GM21390 (cell line): ENCODE results near the gene GPR132.
"Not testable (repeated sequence)": the region's sequence is repeated elsewhere in the genome, so short reads cannot be mapped to it uniquely, and the experiment has no call there.

Experiments
- ATAC-seq: cut with Tn5 transposase; IDR thresholded peaks from one replicate; pipeline ENCODE4 v1.9.1; 2021; ENCODE audit not compliant: unreplicated experiment

The GPR132 gene

GRCh38 chr14:105091517-105092170, 26.4 kb upstream of the GPR132 start:
- no peak for ATAC-seq

GRCh38 chr14:105091054-105091516, 25.9 kb upstream of the GPR132 start:
- ATAC-seq, result no peak

GRCh38 chr14:105090493-105091053, 25.3 kb upstream of the GPR132 start:
- peak; percentile 30 for ATAC-seq

- ATAC-seq, result no peak
These were observed 24.7 kb upstream of the GPR132 start for GRCh38 chr14:105089746-105090492.

GRCh38 chr14:105088812-105089745, 23.8 kb upstream of the GPR132 start:
- ATAC-seq, result no peak

- no peak for ATAC-seq
These were observed 23.0 kb upstream of the GPR132 start for GRCh38 chr14:105087963-105088811.

GRCh38 chr14:105087308-105087962, 22.2 kb upstream of the GPR132 start:
- ATAC-seq, result peak; percentile 7

GRCh38 chr14:105086833-105087307, 21.6 kb upstream of the GPR132 start:
- peak; percentile 78 for ATAC-seq

GRCh38 chr14:105085766-105086165, 20.5 kb upstream of the GPR132 start:
- ATAC-seq, result no peak

- ATAC-seq, result no peak
These were observed 19.7 kb upstream of the GPR132 start for GRCh38 chr14:105084741-105085571.

- no peak for ATAC-seq
These were observed 18.9 kb upstream of the GPR132 start for GRCh38 chr14:105083926-105084685.

GRCh38 chr14:105082703-105083102, 17.5 kb upstream of the GPR132 start:
- no peak for ATAC-seq

- ATAC-seq, result not testable (repeated sequence)
These were observed 16.2 kb upstream of the GPR132 start for GRCh38 chr14:105081473-105081872.

- ATAC-seq, result no peak
These were observed 14.9 kb upstream of the GPR132 start for GRCh38 chr14:105080161-105080560.

- ATAC-seq, result no peak
These were observed 13.1 kb upstream of the GPR132 start for GRCh38 chr14:105078294-105078693.

GRCh38 chr14:105077649-105077995, 12.4 kb upstream of the GPR132 start:
- ATAC-seq, result no peak

- ATAC-seq, result no peak
These were observed 11.8 kb upstream of the GPR132 start for GRCh38 chr14:105076805-105077648.
